Ovary (tissue), 9 donors: ENCODE results near the gene MCF2L. TPM values are rescaled to one million over a fixed set of nuclear protein-coding genes. Genes with fewer than 3 reads are reported as not detected.

Experiments used
- DNase-seq, 5 donors: peaks; one replicate each; pipeline ENCODE4 v3.0.0-alpha.2; 2019 to 2020
- H3K27ac ChIP-seq, 2 donors: fragments of 200-600 bp; one replicate each; pipeline versions ENCODE4 v1.5.1 to v1.8.0; 2019 to 2022
- H3K27me3 ChIP-seq: fragments of 200-600 bp; one replicate; pipeline ENCODE4 v1.8.0; 2022
- H3K36me3 ChIP-seq: fragments of 200-600 bp; sonication (generic); one replicate; pipeline ENCODE4 v1.5.1; 2019
- H3K4me1 ChIP-seq: one replicate; pipeline ENCODE4 v1.8.1; 2013; ENCODE audit warnings: mild to moderate bottlenecking, moderate library complexity; ENCODE audit not compliant: insufficient read depth
- H3K4me3 ChIP-seq: fragments of 200-600 bp; sonication (generic); one replicate; pipeline ENCODE4 v1.5.1; 2017
- H3K9me3 ChIP-seq, 2 donors: fragments of 200-600 bp in 1 of 2; sonication (generic) in 1 of 2; one replicate each; pipeline versions ENCODE4 v1.5.1 to v1.8.1; 2013 to 2019; ENCODE audit warnings: mild to moderate bottlenecking in 1 of 2, moderate library complexity in 1 of 2
- EP300 ChIP-seq: sonication (generic); formaldehyde crosslinking; IDR thresholded peaks from one replicate; pipeline ENCODE4 v1.6.1; 2017; ENCODE audit warnings: antibody characterized with exemption
- POLR2A ChIP-seq: fragments of 450-650 bp; IDR thresholded peaks from one replicate; pipeline ENCODE4 v1.6.1; 2017; ENCODE audit warnings: antibody characterized with exemption, mild to moderate bottlenecking, moderate library complexity
- WGBS, 3 donors: extraction: QIAGEN DNeasy Blood & Tissue Kit in 1 of 3; methylation state at CpG; one replicate each; pipeline versions ENCODE4 v1.1.5 to v1.1.7; 2013 to 2017; 5-methylcytosine and 5-hydroxymethylcytosine counted together
- intact Hi-C, 4 donors: fragments of 100-400 bp; cut with DNase I; formaldehyde crosslinking; loops; one replicate each; pipeline versions ENCODE4 v1.11.0 to v1.15.1; 2022 to 2023
- polyA plus RNA-seq, 2 donors: library from polyadenylated mRNA; stranded (reverse); fragments of 200-250 nt in 1 of 2; fragments of 350-450 nt in 1 of 2; fragmentation: Illumina TruSeq in 1 of 2; extraction: RNeasy Lipid Tissue Mini Kit (QIAGEN cat#74804) in 1 of 2; gene quantifications; one replicate each; pipeline ENCODE4 v1.2.3, GENCODE V29; 2013 to 2014
- total RNA-seq, 7 donors: library from RNA; depleted of rRNA in 2 of 7; stranded (reverse); fragments of >200 nt in 2 of 7; fragmentation: NEBNext Ultra II Directional in 3 of 7; extraction: Animal tissue kit (Norgen Biotek cat#: 25700) in 3 of 7; gene quantifications; one replicate each; pipeline versions ENCODE4 v1.1.0 to v1.2.4, GENCODE V29; 2016 to 2023
- TF ChIP-seq, protein P1 (sequence below), 3 donors: fragments of 450-650 bp in 2 of 3; fragments of 200-600 bp in 1 of 3; IDR thresholded peaks; one replicate each; pipeline versions ENCODE4 v1.5.1 to v1.8.0; 2016 to 2022; ENCODE audit warnings: antibody characterized with exemption in 3 of 3, mild to moderate bottlenecking in 1 of 3
- donor health status: DM: no; HTN: no; CAD: no; lungs with moderate emphysema.
- donor health status: DM: no; HTN: no; CAD: no.
- donor health status: Bipolar disorder and iron deficiency.
- donor health status: DM: yes; HTN: yes; CAD: no.
- donor health status: DM: no; HTN: no; CAD: no.
- donor health status: DM: yes; HTN: yes; CAD: no.

MCF2L gene
- total and polyA plus RNA-seq, 9 donors = 5.6 to 22.2 (median 8.7) TPM

DNA sequence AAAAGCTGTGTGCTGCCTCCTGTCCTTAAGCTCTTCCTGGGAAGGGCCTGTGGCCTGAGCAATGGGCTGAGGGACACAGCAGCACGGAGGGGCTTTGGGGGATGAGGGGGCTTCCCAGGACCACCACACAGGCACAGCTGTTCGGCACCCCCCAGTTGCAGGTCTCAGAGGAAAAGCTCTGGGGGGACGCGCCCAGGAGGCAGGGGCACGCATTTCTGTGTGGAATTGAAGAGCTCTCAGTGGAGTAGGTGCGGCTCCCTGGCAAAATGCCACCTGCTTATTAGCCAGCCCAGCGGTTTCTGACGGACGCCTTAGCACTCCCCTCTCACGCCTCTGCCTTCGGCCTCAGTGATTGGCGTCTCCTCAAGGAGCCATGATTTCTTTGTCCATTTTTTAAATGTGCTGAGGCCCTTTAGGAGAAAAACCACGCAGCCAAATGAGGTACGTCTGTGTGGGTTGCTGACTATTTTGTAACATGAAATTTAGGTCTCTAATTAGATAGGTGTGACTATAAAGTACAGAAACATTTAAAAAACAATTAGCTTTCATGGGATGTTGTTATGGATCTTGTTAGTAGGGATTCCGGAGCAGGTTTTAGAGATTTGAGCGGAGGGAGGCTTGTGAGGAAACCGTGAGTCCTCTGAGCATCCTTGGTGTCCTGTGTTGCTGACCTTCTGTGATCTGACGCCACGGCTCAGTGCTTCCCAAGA lies 4.0 kb downstream of the MCF2L start:
- intact Hi-C loops = no loop called here
- H3K36me3 ChIP-seq = no peaks in the 10 kb centered on the region
- no peak for TF ChIP-seq EP300
- TF ChIP-seq POLR2A = no peak
- TF ChIP-seq, protein P1, sequence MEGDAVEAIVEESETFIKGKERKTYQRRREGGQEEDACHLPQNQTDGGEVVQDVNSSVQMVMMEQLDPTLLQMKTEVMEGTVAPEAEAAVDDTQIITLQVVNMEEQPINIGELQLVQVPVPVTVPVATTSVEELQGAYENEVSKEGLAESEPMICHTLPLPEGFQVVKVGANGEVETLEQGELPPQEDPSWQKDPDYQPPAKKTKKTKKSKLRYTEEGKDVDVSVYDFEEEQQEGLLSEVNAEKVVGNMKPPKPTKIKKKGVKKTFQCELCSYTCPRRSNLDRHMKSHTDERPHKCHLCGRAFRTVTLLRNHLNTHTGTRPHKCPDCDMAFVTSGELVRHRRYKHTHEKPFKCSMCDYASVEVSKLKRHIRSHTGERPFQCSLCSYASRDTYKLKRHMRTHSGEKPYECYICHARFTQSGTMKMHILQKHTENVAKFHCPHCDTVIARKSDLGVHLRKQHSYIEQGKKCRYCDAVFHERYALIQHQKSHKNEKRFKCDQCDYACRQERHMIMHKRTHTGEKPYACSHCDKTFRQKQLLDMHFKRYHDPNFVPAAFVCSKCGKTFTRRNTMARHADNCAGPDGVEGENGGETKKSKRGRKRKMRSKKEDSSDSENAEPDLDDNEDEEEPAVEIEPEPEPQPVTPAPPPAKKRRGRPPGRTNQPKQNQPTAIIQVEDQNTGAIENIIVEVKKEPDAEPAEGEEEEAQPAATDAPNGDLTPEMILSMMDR (IDR thresholded peaks at IDR 0.05) = no peak
- WGBS, 3 donors = 75 to 83% (median 80%) methylated on average over 19 of the region's 19 CpGs
- peaks cover 3% of the 10 kb centered on the region for H3K4me1 ChIP-seq
- H3K27me3 ChIP-seq = no peaks in the 10 kb centered on the region
- no peaks in the 10 kb centered on the region for H3K9me3 ChIP-seq
- DNase-seq = peak in 1 of 5 donors; percentile 30
- no peak overlapping the region for H3K4me3 ChIP-seq
- H3K27ac ChIP-seq = no peak overlapping the region

DNA sequence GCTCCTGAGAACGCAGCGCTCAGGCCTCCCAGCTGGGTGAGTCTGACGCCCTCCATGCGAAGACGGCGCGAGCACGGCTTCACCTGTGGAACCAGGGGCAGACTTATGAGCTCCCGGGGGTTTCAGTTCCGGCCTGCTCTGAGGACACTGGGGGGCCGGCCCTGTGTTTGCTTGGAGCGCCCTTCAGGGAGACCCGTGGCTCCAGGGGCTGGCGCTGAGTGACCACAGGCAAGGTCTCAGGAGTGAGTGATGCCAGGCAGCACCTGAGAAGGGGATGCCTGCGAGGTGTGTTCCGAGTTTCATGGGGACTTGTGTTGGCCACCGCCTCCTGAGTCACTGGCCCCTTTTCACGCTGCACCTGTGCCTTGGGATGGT lies 4.5 kb downstream of the MCF2L start:
- DNase-seq = no peak
- TF ChIP-seq, protein P1 (IDR thresholded peaks at IDR 0.05) = no peak
- TF ChIP-seq POLR2A (no peak), EP300 (no peak)
- intact Hi-C loops = no loop called here
- Histone ChIP-seq H3K4me3 (no peak overlapping the region), H3K9me3 (no peaks in the 10 kb centered on the region), H3K27me3 (no peaks in the 10 kb centered on the region), H3K36me3 (no peaks in the 10 kb centered on the region), H3K4me1 (peaks cover 3% of the 10 kb centered on the region), H3K27ac (no peak overlapping the region)
- 89 to 95% (median 93%) methylated on average over 18 of the region's 18 CpGs for WGBS, 3 donors

DNA sequence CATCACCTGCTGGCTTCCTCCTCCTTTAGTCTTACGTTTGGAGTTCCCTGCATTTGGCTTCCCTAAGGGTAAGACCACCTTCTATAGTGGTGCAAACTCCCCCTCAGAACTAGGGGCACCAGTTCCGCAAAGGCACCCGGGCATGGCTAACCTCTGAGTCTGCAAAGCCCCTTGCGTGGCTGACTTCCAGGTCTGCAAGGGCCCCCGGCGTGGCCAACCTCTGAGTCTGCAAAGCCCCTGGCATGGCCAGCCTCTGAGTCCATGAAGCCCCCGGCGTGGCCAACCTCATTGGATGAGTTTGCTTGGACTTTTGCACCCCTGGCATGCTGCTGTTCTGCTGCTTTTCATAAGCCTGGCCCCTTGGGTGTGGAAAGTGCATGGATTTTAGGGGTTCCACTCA lies 5.1 kb downstream of the MCF2L start:
- no peaks in the 10 kb centered on the region for H3K27me3 ChIP-seq
- no peaks in the 10 kb centered on the region for H3K9me3 ChIP-seq
- TF ChIP-seq POLR2A (no peak), EP300 (no peak)
- TF ChIP-seq, protein P1 (IDR thresholded peaks at IDR 0.05) = no peak
- no peak overlapping the region for H3K4me3 ChIP-seq
- peaks cover 3% of the 10 kb centered on the region for H3K4me1 ChIP-seq
- 84 to 94% (median 84%) methylated on average over 8 of the region's 8 CpGs for WGBS, 3 donors
- intact Hi-C loops = no loop called here
- no peaks in the 10 kb centered on the region for H3K36me3 ChIP-seq
- no peak for DNase-seq
- no peak overlapping the region for H3K27ac ChIP-seq

DNA sequence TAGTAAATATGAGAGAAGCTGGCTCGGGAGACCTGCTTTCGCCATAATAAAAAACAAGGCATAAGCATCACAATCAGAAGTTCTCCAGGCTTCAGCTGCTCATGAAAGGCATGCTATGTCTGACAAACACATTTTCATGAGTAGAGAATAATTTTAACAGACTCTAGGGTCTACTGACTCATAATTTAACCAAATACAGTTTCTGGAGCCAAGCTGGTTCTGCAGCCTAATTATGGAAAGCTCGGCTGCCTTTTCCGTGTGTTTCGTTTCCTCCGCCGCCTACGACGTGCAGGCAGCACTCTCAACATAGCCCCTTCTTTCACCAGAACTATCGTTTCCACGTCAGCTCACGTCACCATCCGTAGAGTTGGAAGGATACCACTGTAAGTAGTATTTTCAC lies 5.7 kb downstream of the MCF2L start:
- Histone ChIP-seq H3K27ac (no peak overlapping the region), H3K4me1 (peaks cover 1% of the 10 kb centered on the region), H3K9me3 (no peaks in the 10 kb centered on the region), H3K4me3 (no peak overlapping the region), H3K36me3 (no peaks in the 10 kb centered on the region), H3K27me3 (no peaks in the 10 kb centered on the region)
- intact Hi-C loops = no loop called here
- TF ChIP-seq EP300 (no peak), POLR2A (no peak)
- TF ChIP-seq, protein P1 (IDR thresholded peaks at IDR 0.05) = no peak
- DNase-seq = no peak
- WGBS, 3 donors = 77 to 89% (median 86%) methylated on average over 13 of the region's 13 CpGs
